ENCODE measurements around the gene TMEM94. TPM values are rescaled to one million over a fixed set of nuclear protein-coding genes. Genes with fewer than 3 reads are reported as not detected.

Gene TMEM94
- polyA plus RNA-seq, 4 donors, result 41.8 to 87.7 (median 60.3) TPM

DNA sequence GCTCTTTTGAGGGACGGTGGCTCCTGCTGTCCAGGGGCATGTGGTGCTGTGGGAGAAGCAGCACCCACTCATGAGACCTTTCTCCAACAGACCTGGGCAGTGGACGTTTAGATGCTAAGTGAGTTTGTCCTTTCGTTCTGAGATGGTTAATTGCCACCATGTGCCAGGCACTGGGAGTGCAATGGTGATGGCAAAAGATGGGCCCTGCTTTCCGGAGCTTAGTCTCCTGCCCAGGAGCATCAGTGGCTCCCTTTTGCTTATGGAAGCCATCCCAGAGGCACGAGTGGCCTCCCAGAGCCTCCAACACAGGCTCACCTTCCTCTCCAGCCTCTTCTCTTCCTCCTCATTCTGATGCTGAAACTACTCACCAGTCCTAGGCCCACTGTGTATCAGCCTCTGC, 30.5 kb downstream of the TMEM94 start:
- Histone ChIP-seq H3K4me1 (ENCODE audit: control insufficient read depth in 3 of 3, insufficient read depth in 2 of 3, low read depth in 1 of 3, low read length in 2 of 3) (peaks cover 0 to 8% (median 3%) of the 10 kb centered on the region in 3 donors), H3K36me3 (ENCODE audit: control insufficient read depth in 3 of 3, insufficient read depth in 2 of 3, low read depth in 1 of 3, low read length in 3 of 3) (peaks cover 0 to 79% (median 4%) of the 10 kb centered on the region in 3 donors), H3K9me3 (ENCODE audit: control insufficient read depth in 2 of 2, insufficient read depth in 1 of 2, low read depth in 1 of 2, low read length in 1 of 2) (no peaks in the 10 kb centered on the region), H3K27ac (ENCODE audit: low read depth in 1 of 3, low read length in 2 of 3) (peak overlapping the region in 1 of 3 donors; percentile 66), H3K4me3 (ENCODE audit: low read depth in 1 of 3, low read length in 3 of 3) (no peak overlapping the region), H3K27me3 (ENCODE audit: control insufficient read depth in 3 of 3, insufficient read depth in 3 of 3, low read length in 3 of 3) (no peaks in the 10 kb centered on the region)
- DNase-seq (no peak), FAIRE-seq (no peak)
- 81 to 85% (median 84%) methylated on average over 5 of the region's 5 CpGs for WGBS, 3 donors

DNA sequence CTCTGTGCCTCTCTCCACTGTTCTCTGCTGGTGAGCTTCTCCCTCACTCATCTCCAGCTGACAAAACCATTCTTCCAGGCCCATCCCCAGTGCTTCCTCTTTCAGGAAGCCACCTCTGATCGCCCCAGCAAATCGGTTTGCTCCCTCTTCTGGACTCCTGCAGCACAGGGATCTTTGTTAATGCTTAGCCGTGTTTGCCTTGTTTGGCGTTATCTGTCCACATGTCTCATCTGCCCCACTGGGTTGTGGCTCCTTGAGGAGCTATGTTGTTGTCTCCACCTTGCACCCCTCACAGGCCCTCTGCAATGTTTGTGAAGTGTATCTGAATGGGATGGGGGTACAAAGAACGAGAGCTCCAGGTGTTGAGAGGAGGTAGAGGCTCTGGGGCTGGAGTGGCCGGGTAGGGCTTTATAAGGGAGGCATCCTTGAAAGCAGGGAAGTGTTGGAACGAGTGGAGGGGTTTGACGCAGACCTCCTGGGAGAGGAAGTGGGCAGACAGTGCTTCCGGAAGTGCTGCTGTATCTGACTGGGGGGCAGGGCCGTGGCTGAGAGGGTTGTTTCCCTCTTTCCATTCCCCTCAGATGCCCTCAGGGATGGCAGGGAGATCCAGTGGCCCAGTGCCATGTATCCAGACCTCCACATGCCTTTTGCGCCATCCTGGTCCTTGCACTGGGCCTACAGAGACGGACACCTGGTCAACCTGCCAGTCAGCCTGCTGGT, 31.1 kb downstream of the TMEM94 start:
- peaks cover 0 to 5% (median 3%) of the 10 kb centered on the region in 3 donors for H3K4me1 ChIP-seq (ENCODE audit: control insufficient read depth in 3 of 3, insufficient read depth in 2 of 3, low read depth in 1 of 3, low read length in 2 of 3)
- H3K27ac ChIP-seq (ENCODE audit: low read depth in 1 of 3, low read length in 2 of 3), result peak overlapping the region in 2 of 3 donors; percentile 27 to 66
- no peak overlapping the region for H3K4me3 ChIP-seq (ENCODE audit: low read depth in 1 of 3, low read length in 3 of 3)
- H3K27me3 ChIP-seq (ENCODE audit: control insufficient read depth in 3 of 3, insufficient read depth in 3 of 3, low read length in 3 of 3), result no peaks in the 10 kb centered on the region
- no peaks in the 10 kb centered on the region for H3K9me3 ChIP-seq (ENCODE audit: control insufficient read depth in 2 of 2, insufficient read depth in 1 of 2, low read depth in 1 of 2, low read length in 1 of 2)
- no peak for FAIRE-seq
- 61 to 85% (median 69%) methylated on average over 12 of the region's 12 CpGs for WGBS, 3 donors
- DNase-seq, result peak in 1 of 2 donors; percentile 33
- peaks cover 0 to 84% (median 4%) of the 10 kb centered on the region in 3 donors for H3K36me3 ChIP-seq (ENCODE audit: control insufficient read depth in 3 of 3, insufficient read depth in 2 of 3, low read depth in 1 of 3, low read length in 3 of 3)

DNA sequence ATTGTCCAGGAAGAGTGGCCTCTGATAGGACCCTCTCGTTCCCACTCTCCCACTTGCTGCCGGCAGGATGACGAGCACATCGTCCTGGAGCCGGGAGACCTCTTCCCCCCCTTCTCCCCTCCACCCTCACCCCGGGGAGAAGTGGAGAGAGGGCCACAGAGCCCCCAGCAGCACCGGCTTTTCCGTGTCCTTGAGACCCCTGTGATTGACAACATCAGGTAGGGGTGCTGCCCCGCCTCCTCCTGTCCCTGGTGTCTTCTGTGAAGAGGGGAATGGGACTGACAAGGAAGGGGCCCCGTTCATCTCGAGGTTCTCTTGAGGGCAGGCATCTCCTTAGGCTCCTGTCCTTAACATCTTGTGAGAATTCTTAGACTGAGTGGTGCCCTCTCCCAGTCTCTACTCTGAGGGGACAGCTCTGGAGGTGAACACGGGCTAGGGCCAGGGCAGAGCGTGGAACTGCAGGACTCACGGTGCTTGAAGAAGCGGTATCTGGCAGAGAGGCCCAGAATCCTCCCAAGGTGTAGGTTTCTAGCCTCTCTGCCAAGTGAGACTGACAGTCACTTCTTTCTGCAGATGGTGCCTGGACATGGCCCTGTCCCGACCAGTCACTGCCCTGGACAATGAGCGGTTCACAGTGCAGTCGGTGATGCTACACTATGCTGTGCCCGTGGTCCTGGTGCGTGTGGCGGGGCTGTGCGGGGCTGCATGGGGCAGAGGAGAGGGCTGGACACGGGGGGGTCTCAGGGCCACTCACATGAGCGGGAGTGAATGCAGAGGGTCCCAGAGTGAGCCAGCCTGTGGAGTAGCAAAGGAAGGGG, 32.5 kb downstream of the TMEM94 start:
- Histone ChIP-seq H3K4me1 (ENCODE audit: control insufficient read depth in 3 of 3, insufficient read depth in 2 of 3, low read depth in 1 of 3, low read length in 2 of 3) (peaks cover 0 to 5% (median 3%) of the 10 kb centered on the region in 3 donors), H3K27me3 (ENCODE audit: control insufficient read depth in 3 of 3, insufficient read depth in 3 of 3, low read length in 3 of 3) (no peaks in the 10 kb centered on the region), H3K36me3 (ENCODE audit: control insufficient read depth in 3 of 3, insufficient read depth in 2 of 3, low read depth in 1 of 3, low read length in 3 of 3) (peaks cover 0 to 91% (median 9%) of the 10 kb centered on the region in 3 donors), H3K4me3 (ENCODE audit: low read depth in 1 of 3, low read length in 3 of 3) (no peak overlapping the region), H3K9me3 (ENCODE audit: control insufficient read depth in 2 of 2, insufficient read depth in 1 of 2, low read depth in 1 of 2, low read length in 1 of 2) (no peaks in the 10 kb centered on the region), H3K27ac (ENCODE audit: low read depth in 1 of 3, low read length in 2 of 3) (peak overlapping the region in 1 of 3 donors; percentile 94)
- FAIRE-seq (no peak), DNase-seq (no peak)
- 92 to 94% (median 93%) methylated on average over 23 to 24 of the region's 24 CpGs for WGBS, 3 donors

DNA sequence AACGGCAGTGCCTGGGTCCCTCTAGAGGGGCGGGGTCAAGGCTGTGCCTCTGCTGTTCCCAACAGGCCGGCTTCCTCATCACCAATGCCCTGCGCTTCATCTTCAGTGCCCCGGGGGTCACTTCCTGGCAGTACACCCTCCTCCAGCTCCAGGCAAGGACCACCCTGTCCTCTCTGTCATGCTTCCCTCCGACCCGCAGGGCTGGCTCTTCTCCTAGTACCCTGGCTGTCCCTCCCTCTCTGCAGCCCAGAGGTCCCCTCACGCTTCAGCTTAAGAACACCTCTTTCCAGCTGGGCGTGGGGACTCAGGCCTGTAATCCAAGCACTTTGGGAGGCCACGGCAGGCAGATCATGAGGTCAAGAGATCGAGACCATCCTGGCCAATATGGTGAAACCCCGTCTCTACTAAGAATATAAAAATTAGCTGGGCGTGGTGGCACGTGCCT, 33.1 kb downstream of the TMEM94 start:
- H3K27me3 ChIP-seq (ENCODE audit: control insufficient read depth in 3 of 3, insufficient read depth in 3 of 3, low read length in 3 of 3), result no peaks in the 10 kb centered on the region
- peak overlapping the region in 1 of 3 donors; percentile 94 for H3K27ac ChIP-seq (ENCODE audit: low read depth in 1 of 3, low read length in 2 of 3)
- H3K4me1 ChIP-seq (ENCODE audit: control insufficient read depth in 3 of 3, insufficient read depth in 2 of 3, low read depth in 1 of 3, low read length in 2 of 3), result peaks cover 0 to 5% (median 3%) of the 10 kb centered on the region in 3 donors
- H3K36me3 ChIP-seq (ENCODE audit: control insufficient read depth in 3 of 3, insufficient read depth in 2 of 3, low read depth in 1 of 3, low read length in 3 of 3), result peaks cover 0 to 94% (median 9%) of the 10 kb centered on the region in 3 donors
- FAIRE-seq (no peak), DNase-seq (no peak)
- H3K4me3 ChIP-seq (ENCODE audit: low read depth in 1 of 3, low read length in 3 of 3), result no peak overlapping the region
- no peaks in the 10 kb centered on the region for H3K9me3 ChIP-seq (ENCODE audit: control insufficient read depth in 2 of 2, insufficient read depth in 1 of 2, low read depth in 1 of 2, low read length in 1 of 2)
- WGBS, 3 donors, result 78 to 80% (median 80%) methylated on average over 14 of the region's 14 CpGs

DNA sequence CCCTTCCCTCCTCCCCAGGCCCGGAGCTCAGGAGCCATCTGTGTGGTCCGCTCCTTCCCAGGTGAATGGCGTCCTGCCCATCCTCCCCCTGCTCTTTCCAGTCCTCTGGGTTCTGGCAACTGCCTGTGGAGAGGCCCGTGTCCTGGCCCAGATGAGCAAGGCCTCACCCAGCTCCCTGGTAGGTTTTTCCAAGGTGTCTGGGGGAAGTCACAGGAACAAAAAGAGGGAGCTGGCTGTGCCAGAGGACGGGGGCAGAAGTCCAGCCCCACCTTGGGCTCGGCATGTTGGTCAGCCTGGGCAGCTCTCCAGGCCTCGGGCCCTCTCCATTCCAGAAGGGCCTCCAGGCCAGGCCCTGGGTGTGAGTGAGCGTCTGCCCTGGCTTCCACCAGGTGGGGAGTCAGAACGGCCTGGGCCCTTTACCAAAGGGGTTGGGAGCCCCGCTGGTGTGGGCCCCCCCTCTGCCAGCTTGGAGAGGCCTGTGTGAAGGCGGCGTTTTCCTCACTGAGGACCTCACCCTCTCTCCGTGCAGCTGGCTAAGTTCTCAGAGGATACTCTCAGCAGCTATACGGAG, 33.8 kb downstream of the TMEM94 start:
- FAIRE-seq (no peak), DNase-seq (peak in 1 of 2 donors; percentile 91)
- no peaks in the 10 kb centered on the region for H3K9me3 ChIP-seq (ENCODE audit: control insufficient read depth in 2 of 2, insufficient read depth in 1 of 2, low read depth in 1 of 2, low read length in 1 of 2)
- peaks cover 0 to 5% (median 3%) of the 10 kb centered on the region in 3 donors for H3K4me1 ChIP-seq (ENCODE audit: control insufficient read depth in 3 of 3, insufficient read depth in 2 of 3, low read depth in 1 of 3, low read length in 2 of 3)
- WGBS, 3 donors, result 21 to 68% (median 34%) methylated on average over 14 of the region's 14 CpGs
- H3K27me3 ChIP-seq (ENCODE audit: control insufficient read depth in 3 of 3, insufficient read depth in 3 of 3, low read length in 3 of 3), result no peaks in the 10 kb centered on the region
- H3K27ac ChIP-seq (ENCODE audit: low read depth in 1 of 3, low read length in 2 of 3), result peak overlapping the region in 2 of 3 donors; percentile 57 to 94
- H3K4me3 ChIP-seq (ENCODE audit: low read depth in 1 of 3, low read length in 3 of 3), result no peak overlapping the region
- H3K36me3 ChIP-seq (ENCODE audit: control insufficient read depth in 3 of 3, insufficient read depth in 2 of 3, low read depth in 1 of 3, low read length in 3 of 3), result peaks cover 0 to 99% (median 13%) of the 10 kb centered on the region in 3 donors

DNA sequence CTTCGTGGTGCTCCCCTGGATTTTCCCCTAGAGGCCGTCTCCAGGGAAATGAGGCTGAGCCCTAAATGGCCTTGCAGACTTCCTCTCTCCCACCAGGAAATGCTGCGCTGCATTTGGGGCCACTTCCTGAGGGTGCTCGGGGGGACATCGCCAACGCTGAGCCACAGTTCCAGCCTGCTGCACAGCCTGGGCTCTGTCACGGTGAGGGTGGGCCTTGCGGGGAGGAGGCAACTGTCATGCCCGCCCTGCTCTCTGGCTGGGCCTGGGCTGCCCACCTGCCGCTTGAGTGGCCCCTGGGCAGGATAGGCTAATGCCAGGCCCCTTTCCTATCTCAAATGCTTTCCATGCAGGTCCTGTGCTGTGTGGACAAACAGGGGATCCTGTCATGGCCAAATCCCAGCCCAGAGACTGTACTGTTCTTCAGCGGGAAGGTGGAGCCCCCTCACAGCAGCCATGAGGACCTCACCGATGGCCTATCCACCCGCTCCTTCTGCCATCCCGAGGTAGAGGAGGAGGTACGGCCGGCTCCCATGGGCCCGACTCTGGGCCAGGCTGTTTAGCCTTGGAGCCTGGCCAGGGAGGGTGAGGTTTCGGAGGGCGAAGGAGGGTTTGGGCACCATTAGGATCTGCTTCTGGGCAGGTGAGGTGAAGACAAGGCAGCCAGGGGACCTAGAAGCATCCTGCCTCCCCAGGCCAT, 34.7 kb downstream of the TMEM94 start:
- Histone ChIP-seq H3K9me3 (ENCODE audit: control insufficient read depth in 2 of 2, insufficient read depth in 1 of 2, low read depth in 1 of 2, low read length in 1 of 2) (no peaks in the 10 kb centered on the region), H3K27me3 (ENCODE audit: control insufficient read depth in 3 of 3, insufficient read depth in 3 of 3, low read length in 3 of 3) (no peaks in the 10 kb centered on the region), H3K4me3 (ENCODE audit: low read depth in 1 of 3, low read length in 3 of 3) (no peak overlapping the region), H3K36me3 (ENCODE audit: control insufficient read depth in 3 of 3, insufficient read depth in 2 of 3, low read depth in 1 of 3, low read length in 3 of 3) (peaks cover 0 to 99% (median 15%) of the 10 kb centered on the region in 3 donors), H3K4me1 (ENCODE audit: control insufficient read depth in 3 of 3, insufficient read depth in 2 of 3, low read depth in 1 of 3, low read length in 2 of 3) (peaks cover 0 to 5% (median 3%) of the 10 kb centered on the region in 3 donors), H3K27ac (ENCODE audit: low read depth in 1 of 3, low read length in 2 of 3) (no peak overlapping the region)
- WGBS, 3 donors, result 84 to 87% (median 87%) methylated on average over 19 of the region's 19 CpGs
- FAIRE-seq (no peak), DNase-seq (no peak)

DNA sequence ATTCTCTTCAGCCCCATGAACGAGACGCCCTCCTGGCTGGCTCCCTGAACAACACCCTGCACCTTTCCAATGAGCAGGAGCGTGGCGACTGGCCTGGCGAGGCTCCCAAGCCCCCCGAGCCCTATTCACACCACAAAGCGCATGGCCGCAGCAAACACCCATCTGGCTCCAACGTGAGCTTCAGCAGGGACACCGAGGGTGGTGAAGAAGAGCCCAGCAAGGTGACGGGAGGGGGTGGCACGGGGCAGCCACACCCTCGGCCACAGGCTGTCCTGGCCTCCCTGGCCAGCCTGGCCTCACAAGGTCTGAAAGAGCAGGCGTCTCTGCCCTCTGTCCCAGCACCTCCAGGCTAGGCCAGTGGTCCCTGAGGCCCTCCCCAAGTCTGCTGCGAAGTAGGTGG, 35.2 kb downstream of the TMEM94 start:
- 89 to 92% (median 90%) methylated on average over 15 of the region's 15 CpGs for WGBS, 3 donors
- H3K36me3 ChIP-seq (ENCODE audit: control insufficient read depth in 3 of 3, insufficient read depth in 2 of 3, low read depth in 1 of 3, low read length in 3 of 3), result peaks cover 0 to 99% (median 12%) of the 10 kb centered on the region in 3 donors
- FAIRE-seq, result no peak
- H3K9me3 ChIP-seq (ENCODE audit: control insufficient read depth in 2 of 2, insufficient read depth in 1 of 2, low read depth in 1 of 2, low read length in 1 of 2), result no peaks in the 10 kb centered on the region
- peaks cover 0 to 5% (median 3%) of the 10 kb centered on the region in 3 donors for H3K4me1 ChIP-seq (ENCODE audit: control insufficient read depth in 3 of 3, insufficient read depth in 2 of 3, low read depth in 1 of 3, low read length in 2 of 3)
- DNase-seq, result no peak
- no peak overlapping the region for H3K4me3 ChIP-seq (ENCODE audit: low read depth in 1 of 3, low read length in 3 of 3)
- no peaks in the 10 kb centered on the region for H3K27me3 ChIP-seq (ENCODE audit: control insufficient read depth in 3 of 3, insufficient read depth in 3 of 3, low read length in 3 of 3)
- H3K27ac ChIP-seq (ENCODE audit: low read depth in 1 of 3, low read length in 2 of 3), result no peak overlapping the region

All from small intestine (tissue), 7 donors.